ENCODE results near the gene KCNG4.

DNA sequence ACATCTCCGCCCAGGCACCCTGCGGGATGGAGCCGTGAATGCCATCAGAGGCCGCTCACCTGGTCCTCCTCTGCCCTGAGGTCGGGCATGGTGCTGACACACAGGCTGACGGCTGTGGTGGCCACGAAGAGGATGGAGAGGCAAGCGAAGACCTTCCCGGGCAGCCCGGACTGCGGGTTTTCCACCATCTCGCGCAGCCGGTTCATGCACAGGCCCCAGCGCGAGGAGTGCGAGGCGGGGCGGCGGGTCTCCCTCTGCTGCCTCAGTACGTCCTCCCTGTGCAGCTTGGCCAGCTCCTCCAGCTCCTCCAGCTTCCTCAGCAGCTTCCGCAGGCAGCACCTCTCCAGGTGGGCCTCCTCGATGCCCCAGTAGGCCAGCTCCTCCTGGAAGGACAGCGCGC, 3.1 kb downstream of the KCNG4 start:
- no peak for TF ChIP-seq TEAD4 (IDR thresholded peaks at IDR 0.05; ENCODE audit: low read depth, low read length)
- TF ChIP-seq SUZ12 (IDR thresholded peaks at IDR 0.05; ENCODE audit: low read length) = no peak
- no peak for TF ChIP-seq EP300 (IDR thresholded peaks at IDR 0.05; ENCODE audit: borderline replicate concordance in 1 of 2, low read depth in 2 of 2, low read length in 2 of 2)
- TF ChIP-seq EZH2 (IDR thresholded peaks at IDR 0.05; ENCODE audit: low read depth, low read length, severe bottlenecking) = no peak
- TF ChIP-seq, protein P1, sequence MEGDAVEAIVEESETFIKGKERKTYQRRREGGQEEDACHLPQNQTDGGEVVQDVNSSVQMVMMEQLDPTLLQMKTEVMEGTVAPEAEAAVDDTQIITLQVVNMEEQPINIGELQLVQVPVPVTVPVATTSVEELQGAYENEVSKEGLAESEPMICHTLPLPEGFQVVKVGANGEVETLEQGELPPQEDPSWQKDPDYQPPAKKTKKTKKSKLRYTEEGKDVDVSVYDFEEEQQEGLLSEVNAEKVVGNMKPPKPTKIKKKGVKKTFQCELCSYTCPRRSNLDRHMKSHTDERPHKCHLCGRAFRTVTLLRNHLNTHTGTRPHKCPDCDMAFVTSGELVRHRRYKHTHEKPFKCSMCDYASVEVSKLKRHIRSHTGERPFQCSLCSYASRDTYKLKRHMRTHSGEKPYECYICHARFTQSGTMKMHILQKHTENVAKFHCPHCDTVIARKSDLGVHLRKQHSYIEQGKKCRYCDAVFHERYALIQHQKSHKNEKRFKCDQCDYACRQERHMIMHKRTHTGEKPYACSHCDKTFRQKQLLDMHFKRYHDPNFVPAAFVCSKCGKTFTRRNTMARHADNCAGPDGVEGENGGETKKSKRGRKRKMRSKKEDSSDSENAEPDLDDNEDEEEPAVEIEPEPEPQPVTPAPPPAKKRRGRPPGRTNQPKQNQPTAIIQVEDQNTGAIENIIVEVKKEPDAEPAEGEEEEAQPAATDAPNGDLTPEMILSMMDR (IDR thresholded peaks at IDR 0.05; ENCODE audit: control extremely low read depth in 1 of 3, insufficient read depth in 1 of 3, low read depth in 1 of 3, low read length in 3 of 3) = no peak
- TF ChIP-seq BCL11A (IDR thresholded peaks at IDR 0.05; ENCODE audit: low read depth in 2 of 2, low read length in 2 of 2) = no peak
- TF ChIP-seq JUND (IDR thresholded peaks at IDR 0.05; ENCODE audit: low read length) = no peak
- no peak for TF ChIP-seq CBX5 (IDR thresholded peaks at IDR 0.05; ENCODE audit: low read depth, low read length)
- no peak for TF ChIP-seq JUN (IDR thresholded peaks at IDR 0.05; ENCODE audit: low read depth, low read length)
- TF ChIP-seq TAF1 (IDR thresholded peaks at IDR 0.05; ENCODE audit: low read depth, low read length) = no peak
- TF ChIP-seq GABPA (IDR thresholded peaks at IDR 0.05; ENCODE audit: borderline replicate concordance, insufficient read depth, low read length) = no peak
- no peak for TF ChIP-seq CEBPB (IDR thresholded peaks at IDR 0.05; ENCODE audit: low read depth, low read length)

Measured in H1 (cell line).